Astrocyte (in vitro differentiated cells and primary cell): ENCODE measurements around the gene VIPR2. TPM values are rescaled to one million over a fixed set of nuclear protein-coding genes. Genes with fewer than 3 reads are reported as not detected.

Experiments used
- DNase-seq: peaks from one replicate; pipeline ENCODE4 v3.0.0-alpha.2; 2010; ENCODE audit warnings: low read depth
- FAIRE-seq: peaks from 2 replicates; lab custom pipeline; 2011; peaks lifted over from hg19 to GRCh38; lab: Jason Lieb, UNC
- H2AFZ ChIP-seq: 2 replicates; pipeline ENCODE4 v1.6.0; 2012; ENCODE audit warnings: low read depth, low read length, inconsistent platforms
- H3K27ac ChIP-seq: 2 replicates; pipeline ENCODE4 v1.5.1; 2011; ENCODE audit warnings: low read depth, low read length, inconsistent platforms
- H3K27me3 ChIP-seq: 2 replicates; pipeline ENCODE4 v1.6.0; 2011; ENCODE audit warnings: low read length, inconsistent platforms; ENCODE audit not compliant: insufficient read depth
- H3K36me3 ChIP-seq: 2 replicates; pipeline ENCODE4 v1.5.1; 2011; ENCODE audit warnings: low read length, inconsistent platforms; ENCODE audit not compliant: insufficient read depth
- H3K4me1 ChIP-seq: 2 replicates; pipeline ENCODE4 v1.5.1; 2011; ENCODE audit warnings: low read length, inconsistent platforms; ENCODE audit not compliant: insufficient read depth
- H3K4me2 ChIP-seq: 2 replicates; pipeline ENCODE4 v1.6.0; 2012; ENCODE audit warnings: low read length, inconsistent platforms
- H3K4me3 ChIP-seq: 2 replicates; pipeline ENCODE4 v1.5.1; 2011; ENCODE audit warnings: low read depth, mild to moderate bottlenecking, low read length, inconsistent platforms; ENCODE audit not compliant: insufficient read depth
- H3K79me2 ChIP-seq: 2 replicates; pipeline ENCODE4 v1.6.0; 2012; ENCODE audit warnings: mild to moderate bottlenecking, low read length, inconsistent platforms; ENCODE audit not compliant: insufficient read depth
- H3K9ac ChIP-seq: 2 replicates; pipeline ENCODE4 v1.6.0; 2012; ENCODE audit warnings: mild to moderate bottlenecking, low read length, inconsistent platforms
- H3K9me3 ChIP-seq: 2 replicates; pipeline ENCODE4 v1.5.1; 2012; ENCODE audit warnings: low read depth, mild to moderate bottlenecking, low read length, inconsistent platforms; ENCODE audit not compliant: insufficient read depth
- H4K20me1 ChIP-seq: 2 replicates; pipeline ENCODE4 v1.6.0; 2012; ENCODE audit warnings: low read length, inconsistent platforms; ENCODE audit not compliant: insufficient read depth
- H3K27ac Mint-ChIP-seq: one replicate; pipeline ENCODE4 v1.8.0; 2021; ENCODE audit warnings: mild to moderate bottlenecking, mixed read lengths; ENCODE audit not compliant: unreplicated experiment
- H3K27me3 Mint-ChIP-seq: one replicate; pipeline ENCODE4 v1.8.0; 2021; ENCODE audit warnings: low read depth, mixed read lengths; ENCODE audit not compliant: unreplicated experiment
- H3K36me3 Mint-ChIP-seq: one replicate; pipeline ENCODE4 v1.8.0; 2021; ENCODE audit warnings: low read depth, mixed read lengths; ENCODE audit not compliant: unreplicated experiment
- H3K4me1 Mint-ChIP-seq: one replicate; pipeline ENCODE4 v1.8.0; 2021; ENCODE audit warnings: low read depth, mixed read lengths; ENCODE audit not compliant: unreplicated experiment
- H3K4me3 Mint-ChIP-seq: one replicate; pipeline ENCODE4 v1.8.0; 2021; ENCODE audit warnings: mild to moderate bottlenecking, moderate library complexity, mixed read lengths; ENCODE audit not compliant: unreplicated experiment
- H3K9me3 Mint-ChIP-seq: one replicate; pipeline ENCODE4 v1.8.0; 2021; ENCODE audit warnings: mild to moderate bottlenecking, mixed read lengths; ENCODE audit not compliant: unreplicated experiment
- CTCF ChIP-seq: IDR thresholded peaks from 2 replicates; pipeline ENCODE4 v1.5.1; 2011; ENCODE audit warnings: low read depth, mild to moderate bottlenecking, inconsistent platforms, low read length, moderate library complexity; ENCODE audit not compliant: insufficient read depth
- EZH2 ChIP-seq: IDR thresholded peaks from 2 replicates; pipeline ENCODE4 v1.6.1; 2012; ENCODE audit warnings: mild to moderate bottlenecking, low read length, inconsistent platforms; ENCODE audit not compliant: insufficient read depth
- total RNA-seq: library from RNA; stranded (reverse); gene quantifications from 2 replicates; pipeline ENCODE4 v1.2.1, GENCODE V29; 2021

Gene VIPR2
- total RNA-seq, 1 donor from 2014 or later = 0.68 TPM

GRCh38 chr7:159063046-159063840 lies 81.4 kb downstream of the VIPR2 start:
- Mint-ChIP-seq H3K9me3 (peaks cover 3% of the 10 kb centered on the region), H3K27me3 (peaks cover 18% of the 10 kb centered on the region), H3K4me3 (no peak overlapping the region), H3K4me1 (no peaks in the 10 kb centered on the region), H3K36me3 (no peaks in the 10 kb centered on the region), H3K27ac (no peak overlapping the region)
- Histone ChIP-seq H3K36me3 (no peaks in the 10 kb centered on the region), H3K79me2 (no peaks in the 10 kb centered on the region), H4K20me1 (no peaks in the 10 kb centered on the region), H3K27me3 (no peaks in the 10 kb centered on the region), H3K27ac (no peak overlapping the region), H3K9me3 (peaks cover 8% of the 10 kb centered on the region), H3K4me3 (no peak overlapping the region), H3K9ac (no peak overlapping the region), H2AFZ (no peak overlapping the region), H3K4me2 (no peak overlapping the region), H3K4me1 (no peaks in the 10 kb centered on the region)
- no peak for TF ChIP-seq CTCF
- TF ChIP-seq EZH2 = no peak
- no peak for DNase-seq
- FAIRE-seq = no peak

- H2AFZ ChIP-seq = no peak overlapping the region
- no peaks in the 10 kb centered on the region for H3K36me3 ChIP-seq
- H3K4me3 ChIP-seq = no peak overlapping the region
- peaks cover 3% of the 10 kb centered on the region for H3K9me3 Mint-ChIP-seq
- H3K27me3 Mint-ChIP-seq = peaks cover 13% of the 10 kb centered on the region
- H3K4me2 ChIP-seq = no peak overlapping the region
- no peak overlapping the region for H3K4me3 Mint-ChIP-seq
- no peak overlapping the region for H3K27ac ChIP-seq
- peaks cover 8% of the 10 kb centered on the region for H3K9me3 ChIP-seq
- no peaks in the 10 kb centered on the region for H3K36me3 Mint-ChIP-seq
- H3K79me2 ChIP-seq = no peaks in the 10 kb centered on the region
- FAIRE-seq = no peak
- no peak for DNase-seq
- H3K4me1 Mint-ChIP-seq = no peaks in the 10 kb centered on the region
- TF ChIP-seq CTCF = no peak
- no peak for TF ChIP-seq EZH2
- no peaks in the 10 kb centered on the region for H3K4me1 ChIP-seq
- no peak overlapping the region for H3K27ac Mint-ChIP-seq
- no peak overlapping the region for H3K9ac ChIP-seq
- H3K27me3 ChIP-seq = no peaks in the 10 kb centered on the region
- no peaks in the 10 kb centered on the region for H4K20me1 ChIP-seq
These were observed 82.1 kb downstream of the VIPR2 start for GRCh38 chr7:159062569-159062968.

- peaks cover 3% of the 10 kb centered on the region for H3K9me3 Mint-ChIP-seq
- H3K27me3 Mint-ChIP-seq = peaks cover 10% of the 10 kb centered on the region
- Histone ChIP-seq H3K9ac (no peak overlapping the region), H3K9me3 (peaks cover 8% of the 10 kb centered on the region), H3K4me1 (no peaks in the 10 kb centered on the region), H3K79me2 (no peaks in the 10 kb centered on the region), H3K27me3 (no peaks in the 10 kb centered on the region), H4K20me1 (no peaks in the 10 kb centered on the region), H3K36me3 (no peaks in the 10 kb centered on the region), H2AFZ (no peak overlapping the region), H3K4me2 (no peak overlapping the region), H3K4me3 (no peak overlapping the region), H3K27ac (no peak overlapping the region)
- no peak for DNase-seq
- H3K4me3 Mint-ChIP-seq = no peak overlapping the region
- no peak for TF ChIP-seq EZH2
- no peaks in the 10 kb centered on the region for H3K4me1 Mint-ChIP-seq
- FAIRE-seq = no peak
- no peaks in the 10 kb centered on the region for H3K36me3 Mint-ChIP-seq
- no peak overlapping the region for H3K27ac Mint-ChIP-seq
These were observed 82.9 kb downstream of the VIPR2 start for GRCh38 chr7:159061674-159062212.
